GM12891 (cell line): Measurements from ENCODE around the gene POLR1A.

ENCODE experiments used
- DNase-seq: peaks from one replicate; pipeline ENCODE4 v3.0.0; 2011; ENCODE audit warnings: low spot score; ENCODE audit not compliant: insufficient read length
- FAIRE-seq: peaks from 2 replicates; lab custom pipeline; 2011; peaks lifted over from hg19 to GRCh38; lab: Jason Lieb, UNC
- PAX5 ChIP-seq: IDR thresholded peaks from 2 replicates; pipeline ENCODE4 v1.6.1; 2011; ENCODE audit warnings: low read length, moderate library complexity, mild to moderate bottlenecking; ENCODE audit not compliant: insufficient read depth, severe bottlenecking
- POLR2A ChIP-seq: IDR thresholded peaks from 2 replicates; pipeline ENCODE4 v1.6.1; 2011; ENCODE audit warnings: low read depth, low read length, control low read depth
- POLR2AphosphoS5 ChIP-seq: IDR thresholded peaks from 2 replicates; pipeline ENCODE4 v1.6.1; 2011; ENCODE audit warnings: low read depth, low read length, control low read depth
- POU2F2 ChIP-seq: IDR thresholded peaks from 2 replicates; pipeline ENCODE4 v1.6.1; 2011; ENCODE audit warnings: low read depth, mild to moderate bottlenecking, control low read depth, low read length, moderate library complexity
- SPI1 ChIP-seq: IDR thresholded peaks from 2 replicates; pipeline ENCODE4 v1.6.1; 2011; ENCODE audit warnings: low read depth, low read length, control low read depth
- TAF1 ChIP-seq: IDR thresholded peaks from 2 replicates; pipeline ENCODE4 v1.6.1; 2011; ENCODE audit warnings: low read depth, low read length, control low read depth

Gene POLR1A

GRCh38 chr2:85986121-85986520 is 119.6 kb downstream of the POLR1A start:
- DNase-seq (no peak), FAIRE-seq (no peak)
- TF ChIP-seq POLR2AphosphoS5 (no peak), POU2F2 (no peak), POLR2A (no peak), PAX5 (no peak), SPI1 (no peak), TAF1 (no peak)

GRCh38 chr2:85984788-85985187 is 120.9 kb downstream of the POLR1A start:
- DNase-seq: no peak
- no peak for FAIRE-seq
- no peak for TF ChIP-seq POLR2A
- TF ChIP-seq POLR2AphosphoS5: no peak
- no peak for TF ChIP-seq SPI1

- DNase-seq (no peak), FAIRE-seq (no peak)
- no peak for TF ChIP-seq TAF1
- no peak for TF ChIP-seq POU2F2
- TF ChIP-seq PAX5: no peak
- no peak for TF ChIP-seq SPI1
These were observed 121.9 kb downstream of the POLR1A start for GRCh38 chr2:85983766-85984165.

GRCh38 chr2:85981579-85982247 is 124.0 kb downstream of the POLR1A start:
- FAIRE-seq: no peak
- TF ChIP-seq POLR2A (no peak), POLR2AphosphoS5 (no peak), POU2F2 (no peak), TAF1 (no peak), SPI1 (no peak), PAX5 (no peak)
- no peak for DNase-seq

GRCh38 chr2:85978883-85979780 is 126.6 kb downstream of the POLR1A start:
- TF ChIP-seq POU2F2: no peak
- peak; percentile 78 for TF ChIP-seq SPI1
- TF ChIP-seq POLR2A: no peak
- FAIRE-seq: no peak
- no peak for DNase-seq

- TF ChIP-seq POU2F2 (no peak), POLR2AphosphoS5 (no peak), SPI1 (no peak), POLR2A (no peak), TAF1 (no peak), PAX5 (no peak)
- FAIRE-seq (no peak), DNase-seq (no peak)
These were observed 129.4 kb downstream of the POLR1A start for GRCh38 chr2:85976106-85976920.

- FAIRE-seq: no peak
- TF ChIP-seq TAF1 (no peak), SPI1 (no peak), POU2F2 (no peak), POLR2AphosphoS5 (no peak), POLR2A (no peak), PAX5 (no peak)
These were observed 130.1 kb downstream of the POLR1A start for GRCh38 chr2:85975581-85975980.

GRCh38 chr2:85974390-85974789 is 131.3 kb downstream of the POLR1A start:
- no peak for FAIRE-seq
- TF ChIP-seq POU2F2 (no peak), POLR2AphosphoS5 (no peak), POLR2A (no peak), SPI1 (no peak), PAX5 (no peak), TAF1 (no peak)
- no peak for DNase-seq

More at GRCh38 chr2:85975581-85975980, 130.1 kb downstream of the POLR1A start:
- DNase-seq: no peak

GRCh38 chr2:85972355-85972754 is 133.3 kb downstream of the POLR1A start:
- TF ChIP-seq POU2F2: no peak
- TF ChIP-seq SPI1: no peak
- no peak for TF ChIP-seq POLR2A
- no peak for TF ChIP-seq PAX5
- no peak for TF ChIP-seq TAF1
- TF ChIP-seq POLR2AphosphoS5: no peak
- no peak for FAIRE-seq
- DNase-seq: no peak
